PFSK-1 (cell line): ENCODE data around the gene VTI1A.

ENCODE experiments used
- FOXP2 ChIP-seq: optimal IDR thresholded peaks from 2 replicates; pipeline ENCODE3; 2011; ENCODE audit warnings: borderline replicate concordance, control low read depth, inconsistent platforms; ENCODE audit not compliant: insufficient read depth; ENCODE audit errors: extremely low read length, extremely low read depth
- POLR2AphosphoS5 ChIP-seq: IDR thresholded peaks from 2 replicates; pipeline ENCODE4 v1.6.1; 2012; ENCODE audit warnings: low read depth, mild to moderate bottlenecking, control low read depth, low read length, moderate library complexity
- TAF1 ChIP-seq: IDR thresholded peaks from 2 replicates; pipeline ENCODE4 v1.6.1; 2012; ENCODE audit warnings: low read length, control low read depth, borderline replicate concordance; ENCODE audit not compliant: insufficient read depth

DNA sequence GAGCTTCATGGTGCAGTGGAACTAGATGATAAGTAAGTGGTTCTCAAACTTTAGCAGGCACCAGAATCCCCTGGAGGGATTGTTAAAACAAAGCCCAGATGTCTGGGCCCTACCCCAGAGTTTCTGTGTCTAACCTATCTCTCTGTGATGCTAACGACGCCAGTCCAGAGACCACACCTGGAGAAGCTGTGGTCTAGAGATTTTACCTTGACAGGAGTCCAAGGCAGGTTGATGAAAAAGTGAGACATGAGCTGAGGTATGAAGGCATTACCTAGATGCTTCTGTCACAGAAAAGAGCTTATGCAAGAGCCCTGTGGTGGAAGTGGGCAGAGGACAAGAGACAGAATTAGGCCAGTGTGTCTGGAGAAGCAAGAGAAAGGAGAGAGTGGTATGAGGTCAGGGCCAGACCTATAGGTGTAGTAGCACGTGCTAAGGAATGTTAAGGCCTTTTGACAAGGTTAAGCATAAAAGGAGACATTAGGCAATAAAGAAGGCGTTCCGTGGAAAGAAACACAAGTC is 318.8 kb downstream of the VTI1A start:
- TF ChIP-seq FOXP2 (no peak), POLR2AphosphoS5 (no peak), TAF1 (no peak)
